ENCODE results near the gene TPST2. TPM values are rescaled to one million over a fixed set of nuclear protein-coding genes. Genes with fewer than 3 reads are reported as not detected.

Gene TPST2
- total and polyA plus RNA-seq, 8 donors = 91.4 to 534 (median 175) TPM

- no peak for FAIRE-seq
- Histone ChIP-seq H3K4me3 (no peak overlapping the region), H3K27ac (no peak overlapping the region), H3K9me3 (no peaks in the 10 kb centered on the region), H3K4me1 (peaks cover 0 to 11% (median 5%) of the 10 kb centered on the region in 3 donors), H3K27me3 (no peaks in the 10 kb centered on the region), H3K36me3 (peaks cover 2 to 46% (median 8%) of the 10 kb centered on the region in 3 donors)
- TF ChIP-seq CTCF (IDR thresholded peaks at IDR 0.05) = no peak
- DNase-seq = no peak
- WGBS, 2 donors = 98 to 100% methylated on average over 1 of the region's 1 CpG
- intact Hi-C loops (cut with DNase I) = no loop called here
- ATAC-seq = no peak
Observed at GRCh38 chr22:26544489-26544888, 45.4 kb downstream of the TPST2 start.

DNA sequence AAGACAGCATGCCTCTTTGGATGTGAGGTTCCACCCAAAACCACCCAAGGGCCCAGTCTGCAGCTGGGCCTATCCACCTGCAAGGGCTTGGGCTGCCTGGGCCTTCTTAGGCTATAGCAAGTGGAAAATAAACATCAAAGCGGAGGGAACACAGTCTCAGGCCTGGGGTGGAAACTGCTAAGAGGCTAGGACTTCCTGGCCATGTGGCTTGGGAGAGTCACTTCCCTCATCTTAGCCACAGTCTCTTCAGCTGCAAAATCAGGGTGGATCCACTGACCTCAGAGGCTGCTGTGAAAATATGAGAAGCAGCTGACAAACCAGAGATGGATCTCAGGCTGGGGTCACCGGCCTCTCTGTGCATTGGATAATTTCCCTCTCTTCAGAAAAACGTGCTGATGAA is 47.1 kb downstream of the TPST2 start:
- Histone ChIP-seq H3K4me3 (no peak overlapping the region), H3K27me3 (no peaks in the 10 kb centered on the region), H3K27ac (no peak overlapping the region), H3K4me1 (peaks cover 0 to 13% (median 5%) of the 10 kb centered on the region in 3 donors), H3K36me3 (peaks cover 2 to 62% (median 8%) of the 10 kb centered on the region in 3 donors), H3K9me3 (no peaks in the 10 kb centered on the region)
- DNase-seq = no peak
- WGBS, 2 donors = 72 to 73% methylated on average over 3 of the region's 3 CpGs
- intact Hi-C loops (cut with DNase I) = no loop called here
- TF ChIP-seq CTCF (IDR thresholded peaks at IDR 0.05) = no peak
- ATAC-seq = peak in 2 of 4 donors; percentile 33 to 40
- no peak for FAIRE-seq

DNA sequence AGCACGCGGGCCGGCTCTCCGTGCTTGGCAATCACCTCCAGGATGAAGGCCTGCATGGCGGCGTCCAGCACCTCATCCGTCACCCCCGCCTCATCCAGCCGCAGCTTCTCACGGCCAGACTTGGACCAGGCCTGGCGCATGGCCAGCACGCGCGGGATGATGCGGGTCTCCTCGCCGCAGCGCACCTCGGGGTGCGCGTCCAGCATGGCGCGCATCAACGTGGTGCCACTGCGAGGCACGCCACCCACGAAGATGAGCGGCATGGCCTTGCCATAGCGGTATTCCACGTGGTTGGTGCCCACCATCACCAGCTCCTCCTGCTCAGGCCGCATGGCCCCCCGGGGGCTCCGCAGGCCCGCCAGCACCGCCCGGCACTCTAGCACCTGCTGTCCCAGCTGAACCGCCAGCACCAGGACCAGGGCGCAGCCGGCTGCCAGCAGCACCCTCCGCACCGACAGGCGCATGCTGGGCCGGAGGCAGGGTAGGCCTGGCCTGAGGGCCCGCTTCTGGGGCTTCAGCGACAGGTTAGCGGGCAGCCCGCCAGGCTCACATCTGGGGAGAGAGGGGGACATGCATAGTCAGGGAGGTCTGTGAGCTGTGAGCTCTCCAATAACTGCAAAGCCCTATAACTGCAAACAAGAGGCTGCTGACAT is 48.6 kb downstream of the TPST2 start:
- ATAC-seq = peak in 3 of 4 donors; percentile 7 to 24 (median 11)
- 83 to 84% methylated on average over 46 to 47 of the region's 47 CpGs for WGBS, 2 donors

DNA sequence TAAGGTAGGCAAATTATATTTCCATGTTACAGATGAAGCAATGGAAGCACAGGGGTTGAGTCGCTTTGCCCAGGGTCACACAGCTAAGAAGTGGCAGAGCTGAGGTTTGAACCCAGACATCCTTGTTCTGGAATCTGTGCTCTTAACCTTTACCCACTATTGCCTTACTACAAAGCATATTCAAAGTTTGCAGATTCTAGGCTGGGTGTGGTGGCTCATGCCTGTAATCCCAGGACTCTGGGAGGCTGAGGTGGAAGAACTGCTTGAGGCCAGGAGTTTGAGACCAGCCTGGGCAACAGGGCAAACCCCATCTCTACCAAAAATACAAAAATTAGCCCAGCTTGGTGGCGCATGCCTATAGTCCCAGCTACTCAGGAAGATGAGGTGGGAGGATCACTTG is 49.8 kb downstream of the TPST2 start:
- H3K9me3 ChIP-seq = no peaks in the 10 kb centered on the region
- WGBS, 2 donors = 79 to 93% methylated on average over 2 of the region's 2 CpGs
- intact Hi-C loops (cut with DNase I) = no loop called here
- no peak for FAIRE-seq
- peaks cover 2 to 73% (median 11%) of the 10 kb centered on the region in 3 donors for H3K36me3 ChIP-seq
- H3K4me3 ChIP-seq = no peak overlapping the region
- TF ChIP-seq CTCF (IDR thresholded peaks at IDR 0.05) = no peak
- H3K4me1 ChIP-seq = peaks cover 0 to 18% (median 9%) of the 10 kb centered on the region in 3 donors
- no peak for DNase-seq
- H3K27ac ChIP-seq = no peak overlapping the region
- no peaks in the 10 kb centered on the region for H3K27me3 ChIP-seq
- ATAC-seq = no peak

More for the DNA sequence above, 48.6 kb downstream of the TPST2 start:
- TF ChIP-seq CTCF (IDR thresholded peaks at IDR 0.05) = no peak
- Histone ChIP-seq H3K9me3 (no peaks in the 10 kb centered on the region), H3K36me3 (peaks cover 2 to 67% (median 8%) of the 10 kb centered on the region in 3 donors), H3K27ac (no peak overlapping the region), H3K27me3 (no peaks in the 10 kb centered on the region), H3K4me1 (peaks cover 0 to 13% (median 11%) of the 10 kb centered on the region in 3 donors), H3K4me3 (no peak overlapping the region)
- FAIRE-seq = no peak
- peak in 3 of 6 donors; percentile 54 to 79 (median 61) for DNase-seq
- intact Hi-C loops (cut with DNase I) = no loop called here

DNA sequence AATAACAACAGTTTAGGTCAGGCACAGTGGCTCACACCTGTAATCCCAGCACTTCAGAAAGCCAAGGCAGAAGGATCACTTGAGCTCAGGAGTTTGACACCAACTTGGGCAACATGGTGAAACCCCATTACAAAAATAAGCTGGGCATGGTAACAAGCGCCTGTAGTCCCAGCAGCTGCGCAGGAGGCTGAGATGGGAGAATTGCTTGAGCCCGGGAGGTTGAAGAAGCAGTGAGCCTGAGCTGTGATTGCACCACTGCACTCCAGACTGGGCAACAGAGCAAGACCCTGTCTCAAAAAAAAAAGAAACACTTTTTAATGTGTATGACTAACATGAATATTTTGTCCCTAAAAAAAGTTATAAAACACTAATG is 53.2 kb downstream of the TPST2 start:
- H3K27ac ChIP-seq = peak overlapping the region in 2 of 4 donors; percentile 6 to 17
- no peak for TF ChIP-seq CTCF (IDR thresholded peaks at IDR 0.05)
- no peaks in the 10 kb centered on the region for H3K9me3 ChIP-seq
- no peak overlapping the region for H3K4me3 ChIP-seq
- FAIRE-seq (no peak), ATAC-seq (no peak), DNase-seq (no peak)
- H3K27me3 ChIP-seq = no peaks in the 10 kb centered on the region
- H3K36me3 ChIP-seq = peaks cover 2 to 61% (median 11%) of the 10 kb centered on the region in 3 donors
- intact Hi-C loops (cut with DNase I) = no loop called here
- peaks cover 0 to 15% (median 5%) of the 10 kb centered on the region in 3 donors for H3K4me1 ChIP-seq
- WGBS, 2 donors = 90 to 97% methylated on average over 3 of the region's 3 CpGs

Data from pancreas (tissue), 10 donors.